GM19397 (cell line): ENCODE results near the gene NBAS.
"Not testable (repeated sequence)": the region's sequence is repeated elsewhere in the genome, so short reads cannot be mapped to it uniquely, and the experiment has no call there.

ENCODE experiments used
- ATAC-seq: cut with Tn5 transposase; IDR thresholded peaks from one replicate; pipeline ENCODE4 v1.9.1; 2021; ENCODE audit warnings: mild to moderate bottlenecking, moderate library complexity; ENCODE audit not compliant: unreplicated experiment

The NBAS gene

DNA sequence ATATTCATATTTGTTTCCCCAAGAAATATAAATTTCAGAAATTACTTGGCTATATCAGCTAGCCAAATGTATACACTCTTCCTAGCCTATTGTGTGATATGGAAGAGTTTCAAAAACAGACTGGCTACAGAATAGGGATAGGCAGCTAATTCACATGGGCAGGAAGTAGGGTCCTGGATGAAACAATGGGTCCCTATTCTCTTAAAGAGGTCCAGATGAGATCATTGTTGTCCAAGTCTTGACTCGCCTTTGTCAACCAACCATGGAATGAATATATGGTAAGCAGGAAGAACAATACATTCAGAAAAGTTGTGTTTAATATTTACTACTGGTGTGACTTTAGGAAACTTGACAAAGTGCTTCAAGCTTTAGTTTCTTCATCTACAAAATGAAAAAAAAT is 319.9 kb downstream of the NBAS start:
- ATAC-seq = no peak

- no peak for ATAC-seq
These were observed 323.1 kb downstream of the NBAS start for GRCh38 chr2:15238028-15238427.

GRCh38 chr2:15230599-15231192 is 330.4 kb downstream of the NBAS start:
- no peak for ATAC-seq

- no peak for ATAC-seq
These were observed 334.5 kb downstream of the NBAS start for GRCh38 chr2:15226661-15227060.

DNA sequence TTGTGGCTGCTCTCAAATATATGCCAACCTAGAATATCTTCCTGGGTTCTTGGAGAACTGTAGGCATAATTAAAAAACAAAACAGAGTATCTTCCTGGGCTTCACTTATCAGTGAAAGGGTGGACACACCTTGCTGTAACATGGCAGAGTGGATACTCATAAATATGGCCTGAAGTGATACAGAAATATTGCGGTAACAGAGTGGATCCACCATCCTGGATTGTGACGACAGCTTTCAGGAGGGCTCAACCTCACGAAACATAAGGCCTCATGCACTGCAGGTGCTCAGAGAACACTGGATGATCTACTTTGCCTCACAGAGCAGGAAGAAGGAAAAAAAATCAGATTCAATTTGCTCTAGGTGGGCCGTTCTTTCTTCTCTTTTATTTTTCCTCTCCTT is 336.0 kb downstream of the NBAS start:
- no peak for ATAC-seq

DNA sequence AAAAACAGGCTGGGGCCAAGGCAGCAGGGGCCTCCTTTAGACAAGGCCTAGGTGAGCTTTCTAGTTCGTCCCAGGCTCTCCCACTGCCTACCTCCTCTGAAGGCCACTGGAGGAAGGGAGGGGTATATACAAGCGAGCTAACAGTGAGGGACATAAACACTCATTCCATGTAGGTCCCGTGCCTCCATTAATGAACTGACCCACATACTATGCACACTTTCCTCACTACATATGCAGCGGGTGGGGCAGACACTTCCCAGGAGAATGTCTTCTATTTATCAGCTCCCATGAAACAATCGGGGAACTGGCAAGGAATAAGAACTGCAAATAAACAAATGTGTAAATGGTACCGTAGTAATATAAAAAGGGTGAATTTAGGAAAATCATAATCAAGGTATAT is 336.5 kb downstream of the NBAS start:
- ATAC-seq = no peak

DNA sequence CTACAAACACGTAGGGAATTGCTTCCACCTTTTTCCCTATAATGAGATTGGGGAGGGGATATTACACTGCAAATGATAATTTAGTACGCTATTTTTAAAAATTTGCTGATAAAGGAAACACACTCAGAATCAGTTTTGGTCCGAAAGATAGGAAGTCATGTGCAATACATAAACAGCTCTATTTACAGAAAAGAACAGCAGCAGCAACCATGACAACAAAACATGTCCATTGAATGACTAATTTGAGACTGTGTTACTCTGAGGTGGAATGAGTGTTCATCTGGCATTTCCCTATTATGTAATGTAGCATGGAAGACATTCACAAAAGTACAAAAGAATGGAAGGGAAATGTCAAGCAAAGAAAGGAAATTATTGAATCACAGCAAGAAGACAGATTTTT is 337.2 kb downstream of the NBAS start:
- ATAC-seq = no peak

- ATAC-seq = no peak
These were observed 338.3 kb downstream of the NBAS start for GRCh38 chr2:15222856-15223255.

GRCh38 chr2:15220603-15221002 is 340.5 kb downstream of the NBAS start:
- ATAC-seq = no peak

GRCh38 chr2:15218423-15219086 is 342.6 kb downstream of the NBAS start:
- no peak for ATAC-seq

DNA sequence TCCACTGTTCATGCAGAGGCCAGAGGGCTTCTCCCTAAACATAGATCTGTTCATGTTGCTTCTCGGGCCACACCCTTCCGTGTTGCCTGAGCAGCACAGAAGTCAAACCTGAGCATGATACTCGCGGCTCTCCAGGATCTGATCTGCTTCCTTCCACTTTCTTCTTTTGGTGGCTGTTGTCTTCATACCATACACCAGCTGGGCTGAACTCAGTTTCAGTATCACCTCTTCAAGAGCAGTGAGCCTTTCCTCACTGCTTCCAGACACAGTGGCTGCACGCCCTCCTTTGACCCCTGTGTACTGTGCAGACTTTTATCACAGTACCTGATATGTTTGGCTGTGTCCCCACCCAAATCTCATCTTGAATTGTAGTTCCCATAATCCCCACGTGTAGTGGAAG is 348.9 kb downstream of the NBAS start:
- ATAC-seq = no peak

DNA sequence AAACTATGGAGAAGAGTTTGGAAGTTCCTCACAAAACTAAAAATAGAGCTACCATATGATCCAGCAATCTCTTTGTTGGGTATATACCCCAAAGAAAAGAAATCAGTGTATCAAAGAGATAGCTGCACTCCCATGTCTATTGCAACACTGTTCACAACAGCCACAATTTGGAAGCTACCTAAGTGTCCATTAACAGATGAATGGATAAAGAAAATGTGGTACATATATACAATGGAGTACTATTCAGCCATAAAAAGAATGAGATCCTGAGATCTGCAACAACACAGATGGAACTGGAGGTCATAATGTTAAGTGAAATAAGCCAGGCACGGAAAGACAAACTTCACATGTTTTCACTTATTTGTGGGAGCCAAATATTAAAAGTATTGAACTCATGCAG is 350.6 kb downstream of the NBAS start:
- not testable (repeated sequence) for ATAC-seq

- ATAC-seq = no peak
These were observed 354.7 kb downstream of the NBAS start for GRCh38 chr2:15206419-15206818.

GRCh38 chr2:15205562-15205961 is 355.6 kb downstream of the NBAS start:
- ATAC-seq = no peak

- no peak for ATAC-seq
These were observed 360.1 kb downstream of the NBAS start for GRCh38 chr2:15201009-15201408.

DNA sequence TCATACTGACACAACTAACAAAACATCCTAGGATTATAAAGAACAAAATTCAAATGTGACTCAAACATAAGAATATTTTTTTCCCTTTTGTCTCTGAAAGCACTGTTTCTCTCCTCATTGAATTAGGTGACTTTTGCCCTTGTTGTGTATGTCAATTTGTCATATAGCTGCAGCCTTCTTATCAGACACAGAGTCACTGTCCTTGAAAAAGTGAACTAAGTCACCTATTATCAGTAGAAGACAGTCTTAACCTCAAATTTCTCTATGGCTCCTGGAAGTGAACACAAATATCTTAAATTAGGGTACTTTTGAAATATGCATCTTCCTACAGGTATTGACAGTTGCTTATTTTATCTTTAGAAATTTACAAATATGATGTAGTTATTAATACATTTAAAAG is 360.6 kb downstream of the NBAS start:
- no peak for ATAC-seq

DNA sequence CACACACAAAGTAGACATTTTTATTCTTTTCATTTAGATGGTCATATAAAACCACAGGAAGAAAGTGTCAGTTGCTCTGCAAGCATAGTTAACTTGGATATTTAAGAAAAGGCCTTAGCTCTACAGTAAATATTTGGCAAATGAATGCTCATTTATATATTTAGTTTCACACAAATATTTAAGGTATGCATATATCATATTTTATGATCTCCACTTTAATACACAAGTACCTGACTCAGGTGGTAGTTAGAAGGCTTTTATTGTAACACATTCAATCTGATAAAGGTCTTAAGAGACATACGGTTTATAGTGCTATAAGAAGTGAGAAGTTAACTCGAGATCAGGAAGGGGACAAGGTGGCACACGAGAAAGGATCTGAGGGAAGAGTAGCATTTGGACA is 363.1 kb downstream of the NBAS start:
- ATAC-seq = no peak

DNA sequence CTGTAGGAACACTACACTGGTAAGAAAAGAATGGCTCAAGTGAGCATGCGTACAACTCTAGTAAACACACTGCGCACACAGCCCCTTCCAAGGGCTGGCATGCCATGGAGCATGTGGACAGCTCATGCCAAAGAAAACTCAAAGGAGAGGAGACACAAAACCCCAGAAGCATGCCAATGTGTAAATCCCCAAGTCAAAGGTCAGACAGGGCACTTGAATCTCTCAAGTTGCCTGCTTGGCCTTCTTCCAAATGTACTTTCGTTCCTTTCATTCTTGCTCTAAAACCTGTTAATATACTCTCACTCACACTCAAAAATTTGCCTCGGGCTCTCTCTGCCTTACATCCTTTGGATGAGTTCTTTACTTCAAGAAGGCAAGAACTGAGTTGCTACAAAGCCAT is 365.3 kb downstream of the NBAS start:
- ATAC-seq = no peak

DNA sequence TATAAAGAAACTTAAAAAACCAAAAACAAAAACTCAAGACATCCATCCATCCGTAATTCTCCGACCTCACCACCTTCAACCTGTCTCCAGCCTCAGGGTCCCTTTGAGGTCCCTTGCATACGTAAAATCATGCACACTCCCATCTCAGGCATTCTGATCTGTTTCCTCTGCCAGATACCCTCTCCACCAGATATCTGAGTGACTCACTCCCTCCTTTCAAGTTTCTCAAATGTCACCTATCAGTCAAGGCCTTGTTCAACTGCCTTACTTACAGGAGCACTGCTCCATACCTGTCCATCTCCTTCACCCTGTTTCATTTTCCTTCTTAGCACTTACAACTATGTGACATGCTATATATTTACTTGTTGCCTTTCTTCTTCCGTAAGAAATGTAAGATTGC is 369.3 kb downstream of the NBAS start:
- no peak for ATAC-seq

- no peak for ATAC-seq
These were observed 371.9 kb downstream of the NBAS start for GRCh38 chr2:15189216-15189615.

GRCh38 chr2:15187702-15188101 is 373.4 kb downstream of the NBAS start:
- no peak for ATAC-seq

- no peak for ATAC-seq
These were observed 375.0 kb downstream of the NBAS start for GRCh38 chr2:15186118-15186517.

- no peak for ATAC-seq
These were observed 376.6 kb downstream of the NBAS start for GRCh38 chr2:15184491-15184890.
